Loucy (cell line): Measurements from ENCODE around the gene MOV10L1.
"Not testable (repeated sequence)": the region's sequence is repeated elsewhere in the genome, so short reads cannot be mapped to it uniquely, and the experiment has no call there.

Experiments
- H2AFZ ChIP-seq: fragments of 200-600 bp; sonication (generic); 2 replicates; pipeline ENCODE4 v1.6.0; 2016; ENCODE audit warnings: antibody characterized with exemption, mild to moderate bottlenecking, low read length, moderate library complexity
- H3F3A ChIP-seq: fragments of 200-600 bp; 2 replicates; pipeline ENCODE4 v1.6.0; 2016; ENCODE audit warnings: antibody characterized with exemption, low read depth, mild to moderate bottlenecking
- H3K27me3 ChIP-seq: fragments of 200-600 bp; sonication (generic); 2 replicates; pipeline ENCODE4 v1.6.1; 2014; ENCODE audit warnings: low read length, mild to moderate bottlenecking; ENCODE audit not compliant: insufficient read depth, poor library complexity, severe bottlenecking
- H3K36me3 ChIP-seq: fragments of 200-600 bp; sonication (generic); 2 replicates; pipeline ENCODE4 v1.6.1; 2016; ENCODE audit warnings: low read length; ENCODE audit not compliant: insufficient read depth
- H3K4me1 ChIP-seq: fragments of 200-600 bp; sonication (generic); 2 replicates; pipeline ENCODE4 v1.5.1; 2014; ENCODE audit warnings: low read length, mild to moderate bottlenecking; ENCODE audit not compliant: insufficient read depth, poor library complexity, severe bottlenecking
- H3K4me2 ChIP-seq: fragments of 200-600 bp; sonication (generic); 2 replicates; pipeline ENCODE4 v1.6.0; 2014; ENCODE audit warnings: antibody characterized with exemption, low read length, low read depth, mild to moderate bottlenecking; ENCODE audit not compliant: poor library complexity, severe bottlenecking
- H3K4me3 ChIP-seq: fragments of 200-600 bp; sonication (generic); 2 replicates; pipeline ENCODE4 v1.5.1; 2014; ENCODE audit warnings: low read length, mild to moderate bottlenecking, mixed read lengths; ENCODE audit not compliant: poor library complexity, severe bottlenecking
- H3K79me2 ChIP-seq: fragments of 200-600 bp; sonication (generic); 2 replicates; pipeline ENCODE4 v1.6.1; 2014; ENCODE audit warnings: low read length; ENCODE audit not compliant: insufficient read depth
- H3K9ac ChIP-seq: fragments of 200-600 bp; sonication (generic); 2 replicates; pipeline ENCODE4 v1.6.0; 2014; ENCODE audit warnings: mild to moderate bottlenecking, low read depth, low read length, moderate library complexity; ENCODE audit not compliant: poor library complexity, severe bottlenecking
- H3K9me2 ChIP-seq: fragments of 200-600 bp; sonication (generic); replicated peaks from 2 replicates; pipeline ENCODE4 v1.6.1; 2016; ENCODE audit warnings: low read depth, low read length, mixed read lengths
- H3K9me3 ChIP-seq: fragments of 200-600 bp; sonication (generic); 2 replicates; pipeline ENCODE4 v1.6.1; 2014; ENCODE audit warnings: mild to moderate bottlenecking, antibody characterized with exemption, low read length, low read depth; ENCODE audit not compliant: insufficient read depth
- H4K20me1 ChIP-seq: fragments of 200-600 bp; sonication (generic); 2 replicates; pipeline ENCODE4 v1.6.0; 2014; ENCODE audit warnings: antibody characterized with exemption, low read length, mild to moderate bottlenecking; ENCODE audit not compliant: insufficient read depth, poor library complexity, severe bottlenecking
- EZH2phosphoT487 ChIP-seq: fragments of 200-600 bp; IDR thresholded peaks from 2 replicates; pipeline ENCODE4 v1.6.1; 2018; ENCODE audit warnings: antibody characterized with exemption, mild to moderate bottlenecking, moderate library complexity, borderline replicate concordance
- TF ChIP-seq, protein P1 (sequence below): fragments of 200-600 bp; sonication (generic); conservative IDR thresholded peaks from 2 replicates; pipeline ENCODE4 v1.5.1; 2014; ENCODE audit warnings: mild to moderate bottlenecking, antibody characterized with exemption, low read length

The MOV10L1 gene

DNA sequence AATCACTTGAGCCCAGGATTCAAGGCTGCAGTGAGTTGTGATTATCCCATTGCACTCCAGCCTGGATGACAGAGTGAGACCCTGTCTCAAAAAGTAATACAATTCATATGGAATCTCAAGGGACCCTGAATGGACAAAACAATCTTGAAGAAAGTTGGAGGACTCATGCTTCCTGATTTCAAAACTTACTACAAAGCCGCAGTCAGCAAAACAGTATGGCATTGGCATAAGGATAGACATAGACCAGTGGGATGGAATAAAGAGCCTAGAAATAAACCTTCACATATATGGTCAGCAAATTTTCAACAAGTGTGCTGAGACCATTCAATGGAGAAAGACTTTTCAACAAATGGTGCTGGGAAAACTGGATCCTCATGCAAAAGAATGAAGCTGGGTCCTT lies 113.5 kb downstream of the MOV10L1 start:
- H3K4me1 ChIP-seq: peaks cover 28% of the 10 kb centered on the region
- H3K36me3 ChIP-seq: no peaks in the 10 kb centered on the region; the same call in 1 of the 2 replicates

DNA sequence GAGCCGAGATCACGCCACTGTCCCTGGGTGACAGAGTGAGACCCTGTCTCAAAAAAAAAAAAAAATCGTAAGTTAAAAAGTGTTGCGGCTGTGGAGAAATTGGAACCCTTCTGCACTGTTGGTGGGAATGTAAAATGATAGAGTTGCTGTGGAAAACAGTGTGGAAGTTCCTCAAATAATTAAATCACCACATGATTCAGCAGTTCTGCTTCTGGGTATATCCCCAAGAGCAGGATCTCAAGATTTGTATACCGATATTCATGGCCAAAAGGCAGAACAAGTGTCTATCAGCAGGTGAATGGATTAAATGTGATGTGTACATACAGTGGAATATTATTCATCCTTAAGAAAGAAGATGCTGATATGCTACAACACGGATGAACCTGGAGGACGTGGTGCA lies 114.8 kb downstream of the MOV10L1 start:
- no peaks in the 10 kb centered on the region; the same call in 1 of the 2 replicates for H3K36me3 ChIP-seq
- H3K4me1 ChIP-seq: peaks cover 28% of the 10 kb centered on the region
- no peaks in the 10 kb centered on the region for H3K9me3 ChIP-seq
- no peaks in the 10 kb centered on the region for H3F3A ChIP-seq
- H2AFZ ChIP-seq: no peak overlapping the region
- no peak overlapping the region for H3K9ac ChIP-seq
- peaks cover 19% of the 10 kb centered on the region for H4K20me1 ChIP-seq
- H3K4me3 ChIP-seq: no peak overlapping the region
- H3K4me2 ChIP-seq: no peak overlapping the region
- TF ChIP-seq, protein P1, sequence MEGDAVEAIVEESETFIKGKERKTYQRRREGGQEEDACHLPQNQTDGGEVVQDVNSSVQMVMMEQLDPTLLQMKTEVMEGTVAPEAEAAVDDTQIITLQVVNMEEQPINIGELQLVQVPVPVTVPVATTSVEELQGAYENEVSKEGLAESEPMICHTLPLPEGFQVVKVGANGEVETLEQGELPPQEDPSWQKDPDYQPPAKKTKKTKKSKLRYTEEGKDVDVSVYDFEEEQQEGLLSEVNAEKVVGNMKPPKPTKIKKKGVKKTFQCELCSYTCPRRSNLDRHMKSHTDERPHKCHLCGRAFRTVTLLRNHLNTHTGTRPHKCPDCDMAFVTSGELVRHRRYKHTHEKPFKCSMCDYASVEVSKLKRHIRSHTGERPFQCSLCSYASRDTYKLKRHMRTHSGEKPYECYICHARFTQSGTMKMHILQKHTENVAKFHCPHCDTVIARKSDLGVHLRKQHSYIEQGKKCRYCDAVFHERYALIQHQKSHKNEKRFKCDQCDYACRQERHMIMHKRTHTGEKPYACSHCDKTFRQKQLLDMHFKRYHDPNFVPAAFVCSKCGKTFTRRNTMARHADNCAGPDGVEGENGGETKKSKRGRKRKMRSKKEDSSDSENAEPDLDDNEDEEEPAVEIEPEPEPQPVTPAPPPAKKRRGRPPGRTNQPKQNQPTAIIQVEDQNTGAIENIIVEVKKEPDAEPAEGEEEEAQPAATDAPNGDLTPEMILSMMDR: no peak
- no peak for TF ChIP-seq EZH2phosphoT487
- no peaks in the 10 kb centered on the region for H3K27me3 ChIP-seq
- H3K79me2 ChIP-seq: peaks cover 22% of the 10 kb centered on the region
- H3K9me2 ChIP-seq: no peaks in the 10 kb centered on the region

More for the DNA sequence above, 113.5 kb downstream of the MOV10L1 start:
- Histone ChIP-seq H3K9me2 (no peaks in the 10 kb centered on the region), H3K27me3 (no peaks in the 10 kb centered on the region), H3K79me2 (peaks cover 22% of the 10 kb centered on the region), H3K4me2 (no peak overlapping the region), H3K9me3 (no peaks in the 10 kb centered on the region), H3K4me3 (no peak overlapping the region), H3K9ac (no peak overlapping the region), H4K20me1 (peaks cover 19% of the 10 kb centered on the region), H2AFZ (no peak overlapping the region), H3F3A (no peaks in the 10 kb centered on the region)
- TF ChIP-seq EZH2phosphoT487: no peak
- TF ChIP-seq, protein P1: no peak

DNA sequence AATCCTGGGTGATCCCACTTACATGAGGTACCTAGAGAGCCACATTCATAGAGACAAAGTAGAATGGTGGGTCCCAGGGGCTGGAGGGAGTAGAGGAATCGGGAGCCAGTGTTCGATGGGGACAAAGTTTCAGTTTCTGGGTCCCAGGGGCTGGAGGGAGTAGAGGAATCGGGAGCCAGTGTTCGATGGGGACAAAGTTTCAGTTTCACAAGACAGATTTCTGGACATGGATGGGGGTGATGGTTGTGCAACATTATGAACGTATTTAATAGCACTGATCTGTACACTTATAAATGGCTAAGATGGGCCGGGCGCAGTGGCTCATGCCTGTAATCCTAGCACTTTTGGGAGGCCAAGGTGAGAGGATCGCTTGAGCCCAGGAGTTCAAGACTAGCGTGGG lies 115.2 kb downstream of the MOV10L1 start:
- H3K27me3 ChIP-seq, H3K36me3 ChIP-seq, H3K4me2 ChIP-seq, H3K4me3 ChIP-seq, H3F3A ChIP-seq, H3K9me3 ChIP-seq, H3K9me2 ChIP-seq, H2AFZ ChIP-seq, H3K9ac ChIP-seq: not testable (repeated sequence)
- Histone ChIP-seq H3K4me1 (peaks cover 28% of the 10 kb centered on the region), H4K20me1 (peaks cover 15% of the 10 kb centered on the region), H3K79me2 (peaks cover 22% of the 10 kb centered on the region)

DNA sequence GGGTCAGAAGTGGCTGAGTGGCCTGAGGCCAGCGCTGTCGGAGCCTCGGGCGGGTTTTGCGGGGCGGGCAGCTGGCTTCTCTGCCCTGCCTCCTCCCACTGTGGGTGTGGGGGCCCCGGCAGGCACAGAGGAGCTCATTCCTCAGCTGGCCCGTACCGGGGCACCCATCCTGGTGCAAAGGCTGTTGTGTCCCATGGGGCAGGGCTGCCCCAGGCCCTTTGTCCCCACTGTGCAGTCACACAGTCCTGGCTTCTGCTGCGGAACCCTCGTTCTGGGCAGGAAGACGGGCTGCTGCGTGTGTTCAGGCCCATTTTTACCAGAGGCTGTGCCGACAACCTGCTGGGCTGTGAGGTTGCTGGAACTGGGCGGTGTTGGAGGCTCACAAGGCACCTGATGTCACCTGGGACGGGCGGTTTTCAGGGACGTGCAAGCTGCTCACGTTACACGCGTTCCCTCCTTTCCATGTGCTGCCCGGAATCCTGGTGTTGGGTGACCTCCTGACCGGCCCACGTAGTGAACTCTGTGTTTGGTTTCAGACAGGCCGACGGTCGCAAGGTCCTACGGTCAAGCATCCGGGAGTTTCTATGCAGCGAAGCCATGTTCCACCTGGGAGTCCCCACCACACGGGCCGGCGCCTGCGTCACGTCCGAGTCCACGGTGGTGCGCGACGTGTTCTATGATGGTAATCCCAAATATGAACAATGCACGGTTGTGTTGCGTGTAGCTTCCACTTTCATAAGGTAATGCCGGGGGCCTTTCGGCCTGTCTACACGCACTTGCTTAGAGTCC lies 116.2 kb downstream of the MOV10L1 start:
- Histone ChIP-seq H3K79me2 (peaks cover 22% of the 10 kb centered on the region), H3K27me3 (no peaks in the 10 kb centered on the region), H3K4me3 (no peak overlapping the region), H2AFZ (no peak overlapping the region), H3F3A (no peaks in the 10 kb centered on the region), H3K9me3 (no peaks in the 10 kb centered on the region), H3K9ac (no peak overlapping the region), H3K9me2 (no peaks in the 10 kb centered on the region), H3K4me1 (peaks cover 28% of the 10 kb centered on the region), H3K4me2 (no peak overlapping the region), H3K36me3 (peaks cover 7% of the 10 kb centered on the region; the same call in 1 of the 2 replicates), H4K20me1 (peaks cover 19% of the 10 kb centered on the region)
- no peak for TF ChIP-seq EZH2phosphoT487
- TF ChIP-seq, protein P1: no peak
